Spleen (tissue), 11 donors: ENCODE data around the gene TXNL4A. TPM values are rescaled to one million over a fixed set of nuclear protein-coding genes. Genes with fewer than 3 reads are reported as not detected.
A peak's percentile ranks its signal among the peaks of the same experiment; 100 is the strongest.

ENCODE experiments used
- DNase-seq: peaks from one replicate; pipeline ENCODE4 v3.0.0-alpha.2; 2020
- H3K27ac ChIP-seq, 8 donors: fragments of 200-600 bp; sonication (generic) in 7 of 8; 1 replicate in 4 of 8; 2 replicates in 4 of 8; pipeline versions ENCODE4 v1.5.0 to v1.8.0; 2016 to 2021; ENCODE audit warnings: inconsistent platforms in 4 of 8, mild to moderate bottlenecking in 4 of 8, moderate library complexity in 1 of 8
- H3K27me3 ChIP-seq, 7 donors: fragments of 200-600 bp; sonication (generic) in 6 of 7; replicated peaks in 1 of 7; 1 replicate in 4 of 7; 2 replicates in 3 of 7; pipeline versions ENCODE4 v1.5.0 to v1.8.0; 2016 to 2021; ENCODE audit warnings: inconsistent platforms in 3 of 7, mild to moderate bottlenecking in 1 of 7
- H3K36me3 ChIP-seq, 6 donors: fragments of 200-600 bp; sonication (generic) in 5 of 6; 1 replicate in 4 of 6; 2 replicates in 2 of 6; pipeline versions ENCODE4 v1.5.0 to v1.8.0; 2016 to 2021; ENCODE audit warnings: inconsistent platforms in 2 of 6
- H3K4me1 ChIP-seq, 6 donors: fragments of 200-600 bp; sonication (generic) in 5 of 6; 1 replicate in 3 of 6; 2 replicates in 3 of 6; pipeline versions ENCODE4 v1.5.0 to v1.8.0; 2016 to 2021; ENCODE audit warnings: inconsistent platforms in 3 of 6
- H3K4me3 ChIP-seq, 8 donors: fragments of 200-600 bp; sonication (generic) in 7 of 8; 1 replicate in 4 of 8; 2 replicates in 4 of 8; pipeline versions ENCODE4 v1.5.0 to v1.8.0; 2016 to 2021; ENCODE audit warnings: inconsistent platforms in 4 of 8, mild to moderate bottlenecking in 4 of 8, moderate library complexity in 2 of 8
- H3K9me3 ChIP-seq, 8 donors: fragments of 200-600 bp; sonication (generic) in 7 of 8; 1 replicate in 4 of 8; 2 replicates in 4 of 8; pipeline versions ENCODE4 v1.5.0 to v1.8.0; 2016 to 2021; ENCODE audit warnings: inconsistent platforms in 4 of 8
- CTCF ChIP-seq, 11 experiments: fragments of 200-600 bp in 7 of 11; fragments of 450-650 bp in 4 of 11; sonication (generic) in 4 of 11; IDR thresholded peaks in 8 of 11; conservative IDR thresholded peaks in 3 of 11; 1 replicate in 7 of 11; 2 replicates in 4 of 11; pipeline versions ENCODE4 v1.4.0 to v1.8.0; 2016 to 2021; ENCODE audit warnings: antibody characterized with exemption in 11 of 11, inconsistent platforms in 4 of 11, mild to moderate bottlenecking in 1 of 11
- POLR2A ChIP-seq, 3 donors: fragments of 450-650 bp; IDR thresholded peaks; one replicate each; pipeline ENCODE4 v1.5.1; 2017; ENCODE audit warnings: antibody characterized with exemption in 3 of 3, mild to moderate bottlenecking in 1 of 3
- POLR2AphosphoS5 ChIP-seq, 3 donors: sonication (generic); formaldehyde crosslinking; IDR thresholded peaks; one replicate each; pipeline ENCODE4 v1.5.1; 2017; ENCODE audit warnings: antibody characterized with exemption in 3 of 3
- WGBS, 5 donors: extraction: QIAGEN DNeasy Blood & Tissue Kit in 3 of 5; methylation state at CpG; one replicate each; pipeline versions ENCODE4 v1.1.5 to v1.1.7; 2013 to 2018; 5-methylcytosine and 5-hydroxymethylcytosine counted together
- intact Hi-C: fragments of 100-400 bp; cut with DNase I; formaldehyde crosslinking; loops from one replicate; pipeline ENCODE4 v1.15.0; 2023; ENCODE audit warnings: low total_unique reads
- polyA plus RNA-seq, 3 donors: library from polyadenylated mRNA; stranded (reverse); fragments of 200-250 nt; gene quantifications; one replicate each; pipeline ENCODE4 v1.2.1, GENCODE V29; 2013
- total RNA-seq, 7 donors: library from RNA; depleted of rRNA in 3 of 7; stranded (reverse); fragments of >200 nt in 3 of 7; fragmentation: NEBNext Ultra II Directional in 4 of 7; extraction: Animal tissue kit (Norgen Biotek cat#: 25700) in 4 of 7; gene quantifications; one replicate each; pipeline versions ENCODE4 v1.1.0 to v1.2.1, GENCODE V29; 2016 to 2021
- donor health status: healthy with polysubstance abuse.
- donor health status: DM: no; HTN: no; CAD: no; lungs with moderate emphysema.
- donor health status: DM: no; HTN: no; CAD: no.
- donor health status: Bipolar disorder and iron deficiency.
- donor health status: healthy.
- donor health status: DM: no; HTN: no; CAD: no.
- donor health status: DM: yes; HTN: yes; CAD: no.

Gene TXNL4A
- total and polyA plus RNA-seq, 10 donors, result 20.7 to 98.5 (median 69.3) TPM

GRCh38 chr18:79953971-79954651 is 34.3 kb downstream of the TXNL4A start:
- H3K4me1 ChIP-seq, result peaks cover 12 to 25% (median 22%) of the 10 kb centered on the region in 6 donors
- H3K27me3 ChIP-seq, result peaks cover 0 to 6% (median 0%) of the 10 kb centered on the region in 7 donors
- DNase-seq, result no peak
- H3K4me3 ChIP-seq, result no peak overlapping the region
- TF ChIP-seq POLR2A (IDR thresholded peaks at IDR 0.05) (no peak), CTCF (IDR thresholded peaks at IDR 0.05 in 8 of 11, conservative IDR thresholded peaks at IDR 0.05 in 3 of 11) (no peak)
- H3K9me3 ChIP-seq, result no peaks in the 10 kb centered on the region
- peaks cover 0 to 3% (median 0%) of the 10 kb centered on the region in 6 donors for H3K36me3 ChIP-seq
- no peak overlapping the region for H3K27ac ChIP-seq
- intact Hi-C loops, result no loop called here
- WGBS, 5 donors, result 77 to 95% (median 91%) methylated on average over 9 to 10 of the region's 10 CpGs

- Histone ChIP-seq H3K36me3 (peaks cover 0 to 14% (median 0%) of the 10 kb centered on the region in 6 donors), H3K27me3 (peaks cover 0 to 6% (median 0%) of the 10 kb centered on the region in 7 donors), H3K9me3 (no peaks in the 10 kb centered on the region), H3K27ac (no peak overlapping the region), H3K4me3 (no peak overlapping the region), H3K4me1 (peaks cover 12 to 35% (median 32%) of the 10 kb centered on the region in 6 donors)
- TF ChIP-seq CTCF (IDR thresholded peaks at IDR 0.05 in 8 of 11, conservative IDR thresholded peaks at IDR 0.05 in 3 of 11) (no peak), POLR2A (IDR thresholded peaks at IDR 0.05) (no peak), POLR2AphosphoS5 (IDR thresholded peaks at IDR 0.05) (no peak)
- 91 to 97% (median 93%) methylated on average over 18 to 24 of the region's 24 CpGs for WGBS, 5 donors
- intact Hi-C loops, result no loop called here
- peak; percentile 79 for DNase-seq
Observed at GRCh38 chr18:79952996-79953559, 35.3 kb downstream of the TXNL4A start.

- peak; percentile 81 for DNase-seq
Observed at GRCh38 chr18:79952456-79952995, 35.8 kb downstream of the TXNL4A start.

More at GRCh38 chr18:79952456-79952995, 35.8 kb downstream of the TXNL4A start:
- Histone ChIP-seq H3K4me3 (peak overlapping the region; percentile 51 to 96 (median 72)), H3K27me3 (peaks cover 0 to 6% (median 0%) of the 10 kb centered on the region in 7 donors), H3K36me3 (peaks cover 0 to 19% (median 0%) of the 10 kb centered on the region in 6 donors), H3K4me1 (peaks cover 12 to 40% (median 36%) of the 10 kb centered on the region in 6 donors), H3K27ac (peak overlapping the region in 1 of 8 donors; percentile 94), H3K9me3 (no peaks in the 10 kb centered on the region)
- intact Hi-C loops, result no loop called here
- TF ChIP-seq CTCF (IDR thresholded peaks at IDR 0.05 in 8 of 11, conservative IDR thresholded peaks at IDR 0.05 in 3 of 11), result no peak
- no peak for TF ChIP-seq POLR2A (IDR thresholded peaks at IDR 0.05)
- no peak for TF ChIP-seq POLR2AphosphoS5 (IDR thresholded peaks at IDR 0.05)
- 30 to 41% (median 38%) methylated on average over 32 to 43 of the region's 43 CpGs for WGBS, 5 donors
